Activated CD4-positive, alpha-beta T cell treated with anti-CD3 and anti-CD28 coated beads, Interleukin-2, Interleukin-6, amounts not matched to agents 100 ng/mL and 50 ng/mL, durations not matched to agents 16 hours and 8 hours (primary cell): ENCODE data around the gene GAGE10.
"Not testable (repeated sequence)": the region's sequence is repeated elsewhere in the genome, so short reads cannot be mapped to it uniquely, and the experiment has no call there.

Source experiments
- DNase-seq: peaks from one replicate; pipeline ENCODE4 v3.0.0-alpha.2; 2020

Gene GAGE10

DNA sequence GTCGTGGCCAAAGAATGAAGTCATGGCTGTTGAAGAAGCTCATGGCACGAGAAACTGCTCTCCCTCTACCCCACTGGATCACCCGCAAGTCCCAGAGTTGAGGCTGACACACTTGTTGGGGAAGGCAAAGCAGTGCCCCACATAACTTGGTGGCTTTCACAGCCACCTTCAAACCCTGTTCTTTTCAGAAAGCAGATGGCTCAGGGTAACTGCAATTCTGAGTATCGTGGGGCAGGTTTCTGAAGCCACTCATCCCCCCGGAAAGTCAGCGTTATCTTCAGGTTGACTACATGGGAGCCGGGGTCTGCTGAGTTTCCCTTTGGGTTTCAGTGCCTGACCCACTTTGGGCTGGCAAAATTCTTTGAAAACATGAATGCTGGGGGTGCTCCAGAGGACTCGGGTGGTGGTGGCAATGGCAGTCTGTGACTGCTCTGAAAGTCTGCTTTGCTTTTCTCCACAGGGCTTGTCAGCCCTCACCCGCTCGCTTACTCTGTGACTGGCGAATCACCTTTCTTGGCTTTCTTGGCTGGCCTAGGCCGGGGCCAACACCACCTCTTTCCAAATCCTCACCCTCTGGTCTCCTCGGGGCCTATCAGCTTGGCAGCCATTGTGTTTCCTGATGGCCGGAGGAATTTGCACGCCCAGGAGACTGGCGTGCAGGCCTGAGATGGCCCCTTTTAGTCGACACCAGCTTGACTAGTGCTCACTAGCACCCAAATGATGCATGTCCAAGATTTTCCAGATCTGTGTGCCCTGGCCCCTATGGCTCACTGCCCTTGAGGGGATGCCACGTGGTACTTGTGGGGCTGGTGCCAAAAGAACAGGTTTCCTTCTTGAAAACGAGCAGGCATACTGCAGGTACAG lies 26.5 kb upstream of the GAGE10 start:
- peak; percentile 29 for DNase-seq

DNA sequence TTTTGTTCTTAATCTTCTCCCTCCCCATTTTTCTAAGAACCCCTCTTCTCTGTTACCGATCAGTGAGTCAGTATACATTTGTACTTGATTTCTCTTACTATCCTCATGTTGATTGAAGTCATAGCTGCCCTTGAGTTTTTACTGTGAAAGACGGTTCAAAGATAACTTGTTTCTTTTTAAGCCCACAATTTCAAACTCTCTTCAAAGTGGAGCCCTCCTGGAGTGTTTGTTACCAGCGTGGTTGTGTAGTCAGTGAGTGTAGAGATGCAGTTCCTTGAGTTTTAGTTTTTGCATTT lies 26.0 kb upstream of the GAGE10 start:
- DNase-seq, result peak; percentile 35

DNA sequence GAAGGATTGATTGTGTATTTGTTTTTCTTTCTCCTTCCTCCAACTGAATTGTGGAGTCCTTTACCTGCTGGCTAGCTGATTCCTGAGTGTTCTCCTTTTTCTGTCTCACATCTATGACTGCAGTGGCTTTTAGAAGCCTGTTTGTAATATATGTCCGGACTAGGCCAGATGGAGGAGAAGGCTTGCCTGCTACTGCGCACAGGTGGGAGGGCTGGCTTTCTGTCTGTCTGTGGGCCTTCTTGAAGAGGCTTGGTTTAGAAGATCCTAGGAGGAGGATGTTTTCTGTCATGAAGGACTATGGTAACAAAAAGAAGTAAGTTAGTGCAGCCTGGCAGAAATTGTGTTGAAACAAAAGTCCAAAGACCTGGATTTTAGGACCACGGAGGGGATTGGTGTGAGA lies 25.4 kb upstream of the GAGE10 start:
- no peak for DNase-seq

DNA sequence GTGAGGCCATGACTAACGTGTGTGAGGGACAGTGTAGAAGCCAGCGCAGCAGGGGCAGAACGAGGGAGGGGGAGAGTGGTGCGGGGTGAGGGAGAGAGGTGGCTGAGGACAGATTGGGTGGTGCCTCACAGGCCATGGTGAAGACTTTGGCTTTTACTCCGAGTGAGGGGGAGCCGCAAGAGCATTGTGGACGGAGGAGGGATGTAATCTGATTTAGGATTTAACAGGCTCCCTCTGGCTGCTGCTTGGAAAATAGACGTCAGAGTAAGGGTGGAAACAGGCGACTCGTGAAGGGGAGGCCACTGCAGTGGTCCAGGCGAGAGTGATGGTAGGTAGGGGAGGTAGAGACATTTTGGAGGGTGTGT lies 20.8 kb upstream of the GAGE10 start:
- no peak for DNase-seq

DNA sequence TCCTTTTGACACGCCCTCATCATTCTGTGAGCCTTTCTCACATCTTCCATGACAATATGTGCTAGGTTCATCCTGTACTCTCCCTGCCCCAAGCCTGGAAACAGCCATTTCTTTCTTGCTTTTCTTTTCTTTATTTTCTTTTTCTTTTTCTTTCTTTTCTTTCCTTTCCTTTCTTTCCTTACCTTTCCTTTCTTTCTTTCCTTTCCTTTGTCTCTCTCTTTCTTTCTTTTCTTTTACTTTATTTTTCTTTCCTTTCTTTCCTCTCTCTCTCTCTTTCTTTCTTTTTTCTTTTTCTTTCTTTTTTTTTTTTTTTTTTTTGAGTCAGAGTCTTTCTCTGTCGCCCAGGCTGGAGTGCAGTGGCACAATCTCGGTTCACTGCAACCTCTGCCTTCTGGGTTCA lies 19.2 kb upstream of the GAGE10 start:
- DNase-seq, result no peak

DNA sequence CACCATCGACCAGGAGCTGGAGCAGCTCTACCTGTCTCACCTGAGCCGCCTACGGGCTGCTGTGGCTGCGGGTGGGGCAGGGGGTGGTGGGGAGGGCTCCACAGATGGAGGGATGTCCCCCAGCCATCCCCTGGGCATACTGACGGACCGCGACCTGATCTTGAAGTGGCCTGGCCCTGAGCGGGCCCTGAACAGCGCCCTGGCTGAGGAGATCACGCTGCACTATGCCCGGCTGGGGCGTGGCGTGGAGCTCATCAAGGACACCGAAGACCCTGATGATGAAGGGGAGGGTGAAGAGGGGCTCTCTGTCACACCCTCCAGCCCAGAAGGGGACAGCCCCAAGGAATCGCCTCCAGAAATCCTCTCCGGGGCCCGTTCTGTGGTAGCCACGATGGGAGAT lies 17.3 kb upstream of the GAGE10 start:
- no peak for DNase-seq

DNA sequence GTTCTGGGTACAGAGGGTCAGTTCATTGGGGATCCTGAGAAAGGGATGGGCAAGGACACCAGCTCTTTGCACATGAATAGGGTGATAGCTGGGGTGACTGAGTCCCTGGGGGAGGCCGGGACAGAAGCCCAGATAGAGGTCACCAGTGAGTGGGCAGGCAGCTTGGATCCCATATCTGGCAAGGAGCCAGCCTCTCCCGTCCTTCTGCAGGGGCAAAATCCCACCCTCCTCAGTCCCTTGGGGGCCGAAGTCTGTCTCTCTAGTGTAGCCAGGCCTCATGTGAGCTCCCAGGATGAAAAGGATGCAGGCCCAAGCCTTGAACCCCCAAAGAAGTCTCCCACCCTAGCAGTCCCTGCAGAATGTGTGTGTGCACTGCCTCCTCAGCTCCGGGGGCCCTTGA lies 16.9 kb upstream of the GAGE10 start:
- no peak for DNase-seq

DNA sequence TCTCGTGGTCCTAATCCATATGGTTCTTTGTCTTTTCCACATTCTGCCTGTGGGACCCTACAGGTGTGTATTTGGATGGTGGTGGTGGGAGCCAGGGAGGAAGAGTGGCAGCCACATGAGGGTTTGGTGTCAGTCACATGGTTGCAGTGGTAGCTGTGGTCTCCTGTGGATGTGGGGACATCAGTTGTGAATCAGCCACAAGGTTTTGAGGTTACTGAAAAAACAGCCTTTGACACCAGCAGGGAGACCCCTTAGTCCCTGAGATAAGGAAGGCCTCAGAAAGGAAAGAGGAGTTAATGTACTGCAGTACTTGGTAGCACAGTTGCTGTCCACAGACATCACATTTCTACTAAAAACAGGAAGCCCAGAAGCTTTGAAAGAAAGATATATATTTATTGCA lies 15.8 kb upstream of the GAGE10 start:
- no peak for DNase-seq

DNA sequence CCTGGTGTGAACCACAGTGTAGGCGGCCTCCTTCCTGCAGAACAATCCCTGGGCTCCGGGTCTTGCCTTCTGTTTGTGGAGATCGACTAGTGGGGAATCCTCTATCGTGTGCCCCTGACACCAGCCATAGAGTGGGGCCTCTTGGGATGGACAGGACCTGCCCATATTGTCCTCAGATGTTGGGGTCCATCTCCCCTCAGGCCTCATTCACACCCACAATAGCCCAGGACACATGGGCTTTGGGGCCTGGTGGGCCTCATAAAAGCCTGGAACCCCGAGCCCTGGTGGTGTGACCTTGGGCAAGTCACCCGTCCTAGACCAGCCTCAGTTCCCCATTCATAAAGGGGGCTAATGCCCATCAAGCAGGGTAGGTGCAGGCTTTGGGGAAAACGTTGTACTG lies 13.2 kb upstream of the GAGE10 start:
- DNase-seq, result no peak

DNA sequence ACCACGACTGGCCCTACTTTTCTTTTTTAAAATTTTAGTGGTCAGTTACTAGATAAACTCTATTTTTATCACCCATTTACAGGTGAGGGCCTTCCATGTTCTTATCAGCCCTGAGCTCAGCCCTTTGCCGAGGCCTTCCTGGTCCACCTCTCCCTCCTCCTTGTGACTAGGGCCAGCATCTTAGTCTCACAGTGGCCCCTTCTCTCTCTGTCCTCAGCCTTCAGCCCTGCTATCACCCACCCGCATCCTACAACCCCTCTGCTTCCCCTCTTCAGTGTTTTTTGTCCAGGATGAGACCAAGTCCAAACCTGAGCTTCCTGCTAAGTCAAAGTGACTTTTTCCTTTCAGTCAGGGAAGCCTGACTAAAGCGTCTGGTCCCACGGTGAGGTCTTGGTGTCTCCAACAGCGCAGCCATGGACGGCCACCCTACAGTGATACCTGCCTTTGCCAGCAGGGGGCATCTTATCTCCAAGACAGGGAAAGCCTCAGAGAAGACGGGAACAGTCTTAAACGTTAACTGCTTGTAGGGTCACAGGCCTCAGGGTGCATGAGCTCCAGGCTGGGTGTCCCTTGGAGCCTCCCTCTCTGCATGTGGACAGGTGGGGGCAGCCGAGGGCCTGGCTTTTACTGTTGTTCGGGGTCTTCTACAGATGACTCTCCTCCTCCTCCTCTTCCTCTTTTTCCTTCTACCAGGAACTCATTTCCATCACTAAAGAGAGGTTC lies 11.7 kb upstream of the GAGE10 start:
- DNase-seq, result peak; percentile 77

DNA sequence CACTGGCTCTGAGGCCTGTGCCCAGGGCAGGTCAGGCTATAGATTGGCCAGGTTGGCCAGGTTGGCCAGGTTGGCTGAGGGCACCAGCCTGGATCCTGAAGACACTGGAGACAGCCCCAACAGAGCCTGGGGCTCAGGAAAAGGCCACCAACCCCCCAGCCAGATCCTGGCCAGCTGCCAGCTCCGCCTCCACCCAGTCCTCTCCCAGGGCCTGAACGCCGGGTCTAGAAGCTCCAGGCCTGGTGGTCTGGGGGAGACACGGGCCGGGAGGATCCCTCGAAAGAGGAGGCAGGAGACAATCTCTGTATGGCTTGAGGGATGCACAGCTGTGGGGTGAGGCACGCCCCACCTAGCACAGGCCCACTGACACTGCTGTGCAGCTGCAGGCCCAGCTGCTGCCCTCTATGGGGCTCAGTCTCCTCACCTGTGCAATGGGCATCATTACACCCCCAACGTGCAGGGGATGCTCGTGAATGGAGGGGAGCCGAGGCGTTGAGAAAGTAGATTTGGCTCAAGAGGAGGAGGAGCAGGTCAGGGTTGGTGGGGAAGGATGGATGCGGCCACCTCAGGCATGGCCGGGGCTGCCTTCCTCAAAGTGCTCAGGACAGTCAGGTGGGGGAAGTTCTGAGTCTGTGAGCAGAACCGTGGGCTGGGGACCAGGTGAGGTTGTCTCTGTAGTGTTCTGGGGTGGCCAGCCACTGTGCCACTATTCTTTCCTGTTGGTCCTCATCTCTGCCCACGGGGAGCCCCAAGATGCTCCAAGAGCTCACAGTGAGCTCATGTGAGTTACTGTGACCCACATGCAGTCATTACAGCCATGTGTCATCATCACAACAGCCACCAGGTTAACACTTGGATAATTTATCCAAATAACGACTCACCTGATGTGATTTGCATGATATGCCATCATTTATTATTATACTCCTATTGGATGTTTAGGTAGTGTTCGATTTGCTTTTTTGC lies 10.8 kb upstream of the GAGE10 start:
- DNase-seq, result no peak

DNA sequence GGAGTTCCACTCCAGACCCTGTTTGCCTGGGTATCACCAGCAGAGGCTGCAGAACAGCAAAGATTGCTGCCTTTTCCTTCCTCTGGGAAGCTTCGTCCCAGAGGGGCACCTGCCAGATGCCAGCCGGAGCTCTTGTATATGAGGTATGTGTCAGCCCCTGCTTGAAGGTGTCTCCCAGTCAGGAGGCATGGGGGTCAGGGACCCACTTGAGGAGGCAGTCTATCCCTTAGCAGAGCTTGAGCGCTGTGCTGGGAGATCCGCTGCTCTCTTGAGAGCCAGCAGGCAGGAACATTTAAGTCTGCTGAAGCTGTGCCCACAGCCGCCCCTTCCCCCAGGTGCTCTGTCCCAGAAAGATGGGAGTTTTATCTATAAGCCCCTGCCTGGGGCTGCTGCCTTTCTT lies 4.2 kb upstream of the GAGE10 start:
- DNase-seq, result not testable (repeated sequence)

DNA sequence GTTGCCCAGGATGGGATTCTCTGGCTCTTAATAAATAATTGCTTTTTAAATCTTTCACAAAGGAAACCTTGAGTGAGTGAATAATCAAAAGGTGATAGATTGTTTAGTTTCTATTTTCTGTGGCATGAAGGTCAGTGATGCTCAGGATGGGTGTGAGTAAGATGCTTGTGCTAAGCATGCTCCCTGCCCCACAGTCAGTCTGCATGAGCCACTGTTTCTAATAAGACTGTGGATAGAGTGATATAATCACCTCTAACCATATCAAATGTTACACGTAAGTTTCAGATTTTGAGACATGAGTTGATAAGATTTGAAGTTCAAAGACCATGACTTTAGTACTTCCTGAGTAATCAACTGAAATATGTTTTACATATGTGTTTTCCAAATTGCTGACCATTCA lies 2.7 kb upstream of the GAGE10 start:
- no peak for DNase-seq

DNA sequence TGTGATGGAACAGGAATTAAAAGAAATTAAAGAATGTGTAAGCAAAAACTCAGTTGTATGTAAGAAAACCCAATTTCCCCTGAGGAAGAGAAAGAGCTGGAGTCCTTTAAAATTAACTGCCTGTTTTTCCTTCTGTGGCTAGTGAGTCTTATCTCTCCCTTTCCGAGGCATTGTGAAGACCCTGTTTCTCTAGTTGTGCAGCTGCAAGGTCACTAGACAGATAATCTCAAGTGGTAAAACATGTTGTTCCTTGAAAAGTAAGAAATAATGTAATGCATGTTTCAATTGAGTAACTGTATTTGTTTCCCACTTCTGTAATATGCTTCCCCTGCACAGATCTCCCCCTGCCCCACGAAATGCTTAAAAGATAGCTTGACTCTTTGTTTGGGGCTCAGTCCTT lies 4.3 kb downstream of the GAGE10 start:
- DNase-seq, result not testable (repeated sequence)

DNA sequence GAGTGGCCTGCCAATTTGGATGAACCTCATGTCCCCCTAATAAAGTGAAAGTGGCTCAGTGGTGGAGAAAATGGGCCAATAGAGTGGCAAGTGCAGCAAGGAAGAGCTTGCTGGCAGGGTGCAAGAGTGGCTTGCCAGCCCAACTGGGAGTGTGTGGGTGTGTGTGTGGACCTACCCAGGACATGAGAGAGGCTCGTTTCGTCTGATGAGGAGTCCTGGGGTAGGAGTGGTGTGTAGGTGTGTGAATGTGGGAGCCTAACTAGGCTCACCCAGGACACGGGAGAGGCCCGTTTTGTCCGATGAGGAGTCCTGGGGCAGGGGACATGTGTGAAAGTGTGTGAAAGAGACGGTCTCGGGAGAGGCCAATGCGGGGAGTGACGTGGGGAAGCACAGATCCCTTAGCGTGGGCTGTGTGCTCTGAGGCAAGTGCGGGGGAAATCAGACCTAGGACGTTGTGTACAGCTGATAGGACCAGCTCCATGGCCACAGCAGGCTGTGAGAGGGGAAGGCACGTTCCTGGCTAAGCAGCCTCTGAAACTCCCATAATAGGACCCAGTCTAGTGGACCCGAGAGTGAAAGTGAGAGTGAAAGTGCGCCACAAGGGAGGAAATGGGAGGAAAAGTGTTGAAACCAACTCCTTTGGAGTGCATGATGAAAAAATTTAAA lies 5.3 kb downstream of the GAGE10 start:
- peak; percentile 19 for DNase-seq

DNA sequence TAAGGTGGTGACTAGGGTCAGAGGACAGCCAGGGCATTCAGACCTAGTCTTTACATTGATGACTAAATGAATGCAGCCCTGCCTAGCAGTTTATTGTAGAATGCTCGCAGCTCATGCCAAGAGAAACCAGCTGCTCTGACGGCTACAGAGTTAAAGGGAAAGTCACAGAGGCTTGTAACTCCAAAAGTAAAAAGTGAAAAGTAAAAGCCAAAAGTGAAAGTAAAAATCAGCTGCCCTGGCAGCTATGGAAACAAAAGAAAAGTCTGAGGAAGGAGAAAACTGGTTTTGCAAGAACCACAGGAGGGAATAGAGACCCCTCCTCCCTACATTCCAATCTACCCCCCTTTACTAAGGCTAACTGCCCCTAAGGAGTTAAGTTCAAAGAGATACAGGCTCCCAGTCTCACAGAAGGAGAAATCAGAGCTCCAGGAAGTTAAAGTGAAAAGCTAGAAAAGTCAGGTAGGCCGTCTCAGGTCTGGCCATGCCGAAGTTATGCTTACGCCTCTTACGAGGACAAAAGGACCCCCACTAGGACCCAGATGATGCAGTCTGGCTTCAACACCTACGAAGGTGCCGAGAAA lies 6.0 kb downstream of the GAGE10 start:
- DNase-seq, result peak; percentile 15

DNA sequence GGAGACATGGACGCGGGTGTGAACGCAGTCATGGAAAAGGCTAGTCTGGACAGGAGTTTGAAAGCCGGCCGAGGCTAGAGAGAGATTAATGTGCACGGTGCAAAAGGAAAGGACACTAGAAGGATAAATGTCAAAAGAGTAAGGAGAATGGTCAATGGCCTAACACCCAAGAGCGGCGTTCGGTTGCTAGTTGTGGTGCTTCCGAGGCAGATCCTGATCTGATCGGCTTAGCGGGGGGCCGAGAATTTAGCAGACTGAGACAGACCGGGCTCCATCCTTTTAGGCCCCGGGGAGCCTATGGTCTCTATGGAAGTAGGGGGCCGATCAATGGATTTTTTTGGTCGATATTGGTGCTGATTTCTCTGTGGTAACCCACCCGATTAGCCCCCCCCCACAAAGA lies 6.9 kb downstream of the GAGE10 start:
- no peak for DNase-seq

DNA sequence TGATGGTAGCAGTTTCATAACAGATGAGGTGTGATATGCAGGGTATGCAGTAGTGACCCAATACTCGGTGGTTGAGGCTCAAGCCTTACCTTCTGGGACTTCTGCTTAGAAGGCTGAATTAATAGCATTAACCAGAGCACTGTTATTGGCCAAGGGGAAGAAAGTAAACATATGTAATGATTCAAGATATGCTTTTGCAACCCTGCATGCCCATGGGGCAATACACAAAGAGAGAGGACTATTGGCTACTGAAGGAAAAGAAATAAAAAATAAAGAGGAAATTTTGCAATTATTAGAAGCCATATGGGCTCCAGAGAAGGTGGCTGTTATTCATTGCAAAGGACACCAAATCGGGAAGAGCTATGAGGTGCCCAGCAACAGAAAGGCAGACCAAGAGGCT lies 8.7 kb downstream of the GAGE10 start:
- DNase-seq, result no peak

DNA sequence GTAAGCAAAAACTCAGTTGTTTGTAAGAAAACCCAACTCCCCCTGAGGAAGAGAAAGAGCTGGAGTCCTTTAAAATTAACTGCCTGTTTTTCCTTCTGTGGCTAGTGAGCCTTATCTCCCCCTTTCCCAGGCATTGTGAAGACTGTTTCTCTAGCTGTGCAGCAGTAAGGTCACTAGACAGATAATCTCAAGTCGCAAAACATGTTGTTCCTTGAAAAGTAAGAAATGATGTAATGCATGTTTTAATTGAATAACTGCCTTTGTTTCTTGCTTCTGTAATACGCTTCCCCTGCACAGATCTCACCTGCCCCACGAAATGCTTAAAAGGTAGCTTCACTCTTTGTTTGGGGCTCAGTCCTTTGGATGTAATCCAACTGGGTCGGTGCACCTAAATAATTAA lies 12.6 kb downstream of the GAGE10 start:
- no peak for DNase-seq

DNA sequence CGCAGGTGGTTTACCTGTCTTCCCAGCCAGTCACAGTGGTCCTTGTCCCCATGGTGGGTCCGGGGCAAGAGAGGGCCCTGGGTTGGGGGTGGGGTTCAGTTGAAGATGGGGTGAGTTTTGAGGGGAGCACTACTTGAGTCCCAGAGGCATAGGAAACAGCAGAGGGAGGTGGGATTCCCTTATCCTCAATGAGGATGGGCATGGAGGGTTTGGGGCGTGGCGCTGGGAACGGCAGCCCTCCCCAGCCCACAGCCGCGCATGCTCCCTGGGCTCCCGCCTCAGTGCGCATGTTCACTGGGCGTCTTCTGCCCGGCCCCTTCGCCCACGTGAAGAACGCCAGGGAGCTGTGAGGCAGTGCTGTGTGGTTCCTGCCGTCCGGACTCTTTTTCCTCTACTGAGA lies 18.3 kb downstream of the GAGE10 start, which contains the start of gene GAGE12J:
TSS of gene GAGE12J (plus strand) at position 301 of the 400 bp plus-strand sequence. CDS start 1,157 bp downstream, outside the sequence.
- not testable (repeated sequence) for DNase-seq

DNA sequence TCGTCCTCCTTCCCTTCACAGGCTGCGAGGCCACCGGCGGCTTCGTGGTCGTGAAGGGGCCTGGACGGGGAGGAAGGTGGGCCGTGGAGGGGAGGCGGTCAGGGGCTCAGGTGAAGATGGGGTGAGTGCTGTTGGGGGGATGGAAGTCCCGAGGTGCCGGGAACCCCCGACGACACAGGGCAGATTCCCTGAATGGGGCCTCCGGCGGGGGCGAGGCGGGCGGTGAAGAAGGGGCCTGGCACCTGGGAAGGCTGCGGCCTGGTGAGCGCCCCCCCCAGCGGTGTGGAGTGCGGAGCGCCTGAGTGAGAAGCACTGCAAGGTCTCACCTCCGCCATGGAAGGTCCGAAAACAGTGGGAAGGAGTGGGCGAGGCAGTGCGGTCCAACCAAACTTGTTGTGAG lies 18.8 kb downstream of the GAGE10 start:
- DNase-seq, result not testable (repeated sequence)

DNA sequence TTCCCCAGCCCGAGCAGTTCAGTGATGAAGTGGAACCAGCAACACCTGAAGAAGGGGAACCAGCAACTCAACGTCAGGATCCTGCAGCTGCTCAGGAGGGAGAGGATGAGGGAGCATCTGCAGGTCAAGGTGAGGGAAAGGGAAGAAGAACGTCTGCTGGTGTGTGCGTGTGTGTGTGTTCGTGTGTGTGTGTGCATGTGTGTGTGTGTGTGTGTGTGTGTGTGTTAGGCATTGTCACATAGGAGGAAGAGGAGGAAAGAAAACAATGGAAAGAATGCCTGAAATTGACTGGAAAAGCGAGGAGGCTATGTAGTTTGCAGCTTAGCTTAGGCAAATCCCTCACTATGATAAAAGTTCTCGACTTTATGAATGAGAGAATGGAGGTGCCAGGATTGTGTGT lies 20.3 kb downstream of the GAGE10 start:
- DNase-seq, result not testable (repeated sequence)
